GM19397 (cell line): ENCODE data around the gene CGRRF1.

ENCODE experiments used
- ATAC-seq: cut with Tn5 transposase; IDR thresholded peaks from one replicate; pipeline ENCODE4 v1.9.1; 2021; ENCODE audit warnings: mild to moderate bottlenecking, moderate library complexity; ENCODE audit not compliant: unreplicated experiment

Gene CGRRF1

DNA sequence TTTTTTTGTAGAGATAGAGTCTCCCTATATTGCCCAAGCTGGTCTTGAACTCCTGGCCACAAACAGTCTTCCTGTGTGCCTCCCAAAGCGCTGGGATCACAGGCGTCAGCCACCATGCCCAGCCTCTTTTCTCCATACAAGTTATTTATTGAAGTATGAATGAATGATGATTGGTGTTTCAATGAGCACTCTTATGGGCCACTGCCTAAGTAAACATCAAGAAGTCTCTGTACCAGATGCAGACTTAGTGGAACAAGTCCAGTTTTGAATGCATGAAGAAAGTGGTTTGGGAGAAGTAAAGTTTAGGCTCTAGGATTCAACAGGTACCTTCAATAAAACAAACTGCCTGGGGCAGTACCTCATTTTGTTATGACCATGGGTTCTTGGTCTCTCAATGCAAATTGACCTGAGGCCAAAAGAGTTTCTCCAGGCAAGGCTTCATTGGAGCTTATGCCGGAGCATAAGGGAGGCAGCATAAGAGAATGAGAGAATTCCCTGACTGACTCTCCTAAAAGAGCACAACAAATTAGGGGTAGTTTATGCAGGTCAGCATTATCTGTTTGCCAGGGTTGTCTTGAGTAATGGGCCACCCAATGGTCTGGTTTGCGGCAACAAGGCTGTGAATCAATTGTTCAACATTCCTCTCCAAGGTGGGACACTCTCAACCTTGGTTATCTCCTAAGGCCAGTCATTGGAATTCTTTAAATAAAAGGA, 19.8 kb upstream of the CGRRF1 start:
- ATAC-seq, result no peak

DNA sequence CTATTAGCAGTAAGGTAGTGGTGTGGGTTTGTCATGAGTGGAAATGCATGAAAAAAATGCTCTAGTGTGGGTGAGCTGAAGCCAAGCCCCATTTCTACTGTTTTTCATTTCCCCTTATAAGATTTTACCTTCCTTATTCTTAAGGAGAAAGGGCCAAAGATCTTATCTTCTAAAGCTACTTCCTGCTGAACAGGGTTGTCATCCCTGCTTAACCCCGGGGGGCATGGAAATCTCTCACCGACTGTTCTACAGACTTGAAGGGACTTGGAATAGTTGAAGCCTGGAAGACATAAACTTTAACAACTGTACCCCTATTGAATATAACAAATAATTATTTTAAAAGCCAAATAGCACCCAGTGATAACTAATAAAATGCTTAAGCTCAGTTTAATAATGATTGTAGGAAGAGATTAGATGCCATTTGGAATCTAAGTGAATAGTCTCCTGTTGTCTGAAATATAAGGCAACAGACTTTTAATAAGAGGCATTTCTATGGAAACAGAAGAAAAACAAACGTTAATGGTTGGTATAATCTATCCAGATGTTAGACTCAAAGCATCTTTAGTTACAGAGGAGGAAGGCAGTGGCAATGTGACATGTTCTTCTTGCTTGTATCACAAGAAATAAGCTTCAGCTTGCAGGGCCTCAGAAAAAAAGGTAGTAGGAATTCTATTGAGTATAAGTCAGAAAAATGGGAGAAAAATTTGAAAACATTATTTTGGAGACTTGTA, 19.1 kb upstream of the CGRRF1 start:
- no peak for ATAC-seq

DNA sequence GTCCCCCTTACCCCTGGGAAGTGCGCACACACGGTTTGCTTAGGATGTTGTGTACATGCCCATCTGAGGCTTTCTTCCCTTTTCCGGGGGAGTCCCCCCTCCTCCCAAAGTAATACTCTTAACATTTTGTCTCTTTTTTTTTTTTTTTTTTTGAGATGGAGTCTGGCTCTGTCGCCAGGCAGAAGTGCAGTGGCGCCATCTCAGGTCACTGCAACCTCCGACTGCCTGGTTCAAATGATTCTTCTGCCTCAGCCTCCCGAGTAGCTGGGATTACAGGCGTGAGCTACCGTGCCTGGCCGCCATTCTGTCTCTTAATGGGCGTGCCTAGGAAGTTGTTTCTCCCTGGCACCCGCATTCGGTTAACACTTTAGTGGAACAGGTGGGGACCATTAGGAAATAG, 16.4 kb upstream of the CGRRF1 start:
- no peak for ATAC-seq

DNA sequence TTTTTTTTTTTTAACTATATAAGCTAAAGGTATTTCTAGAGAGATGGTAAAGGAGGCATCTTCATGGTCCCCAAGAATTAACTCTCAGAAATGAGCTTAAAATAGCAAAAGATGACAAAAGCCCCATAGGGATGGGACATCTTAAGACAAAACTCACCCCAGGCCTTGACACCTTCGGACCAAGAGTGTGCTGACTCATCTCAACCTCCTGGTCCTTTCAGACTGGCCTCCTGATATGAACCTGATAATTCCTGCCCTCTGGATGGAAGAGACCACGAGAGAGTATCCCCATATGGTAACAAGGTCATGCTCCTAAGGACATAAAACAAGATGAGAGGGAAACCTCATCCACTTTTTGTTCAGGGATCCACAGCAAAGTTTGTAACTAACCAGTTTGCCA, 12.5 kb upstream of the CGRRF1 start:
- no peak for ATAC-seq

DNA sequence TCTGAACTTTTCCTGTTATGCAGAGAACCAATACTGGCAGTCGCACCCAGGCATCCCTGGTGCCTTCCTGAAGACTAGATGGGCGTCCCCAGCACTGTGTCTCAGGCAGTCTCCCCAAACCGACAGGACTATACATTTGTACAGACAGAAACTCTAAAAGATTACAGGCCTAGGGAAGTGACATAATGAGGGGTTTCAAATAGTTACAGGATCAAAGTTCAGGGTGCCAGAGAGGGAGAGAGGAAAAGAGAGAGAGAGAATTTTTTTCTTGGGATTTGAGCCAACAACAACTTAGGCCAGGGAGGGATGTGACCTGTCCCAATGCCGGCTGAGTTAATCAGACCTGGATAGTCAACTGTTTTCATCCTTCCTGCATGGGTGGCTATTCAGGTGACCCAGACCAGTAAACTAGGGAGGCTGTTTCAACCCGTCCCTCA, 11.6 kb upstream of the CGRRF1 start:
- no peak for ATAC-seq

DNA sequence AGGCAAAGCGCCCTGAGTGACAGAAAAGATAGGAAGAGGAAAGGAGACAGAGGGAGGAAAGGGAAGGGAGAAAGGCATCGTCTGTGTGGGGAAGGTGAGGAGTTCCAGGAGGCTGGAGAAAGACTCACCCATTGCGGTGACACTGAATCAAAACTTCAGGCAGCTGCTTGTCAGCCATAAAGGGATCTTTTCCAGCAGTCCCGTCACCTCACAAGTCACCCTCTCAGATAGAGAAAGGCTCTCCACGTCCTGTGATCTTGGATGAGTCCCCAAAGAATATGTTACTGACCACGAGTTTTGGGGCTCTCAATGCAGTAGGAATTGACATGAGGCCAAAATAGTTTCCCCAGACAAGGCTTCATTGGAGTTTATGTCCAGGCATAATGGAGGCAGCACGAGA, 11.1 kb upstream of the CGRRF1 start:
- no peak for ATAC-seq

DNA sequence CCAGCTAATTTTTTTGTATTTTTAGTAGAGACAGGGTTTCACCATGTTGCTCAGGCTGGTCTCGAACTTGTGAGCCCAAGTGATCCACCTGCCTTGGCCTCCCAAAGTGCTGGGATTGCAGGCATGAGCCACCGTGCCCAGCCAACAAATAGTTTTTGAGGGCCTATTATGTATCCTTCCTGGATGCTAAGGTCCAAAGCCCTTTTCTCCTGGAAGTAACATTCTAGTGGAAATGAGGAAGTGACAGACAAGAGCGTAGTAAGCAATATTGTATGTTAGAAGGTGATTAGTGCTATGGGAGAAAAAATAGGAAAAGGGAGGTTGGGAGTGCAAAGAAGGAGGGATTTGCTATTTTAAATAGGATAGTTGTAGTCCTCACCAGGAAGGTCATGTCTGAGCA, 9.0 kb upstream of the CGRRF1 start:
- no peak for ATAC-seq

DNA sequence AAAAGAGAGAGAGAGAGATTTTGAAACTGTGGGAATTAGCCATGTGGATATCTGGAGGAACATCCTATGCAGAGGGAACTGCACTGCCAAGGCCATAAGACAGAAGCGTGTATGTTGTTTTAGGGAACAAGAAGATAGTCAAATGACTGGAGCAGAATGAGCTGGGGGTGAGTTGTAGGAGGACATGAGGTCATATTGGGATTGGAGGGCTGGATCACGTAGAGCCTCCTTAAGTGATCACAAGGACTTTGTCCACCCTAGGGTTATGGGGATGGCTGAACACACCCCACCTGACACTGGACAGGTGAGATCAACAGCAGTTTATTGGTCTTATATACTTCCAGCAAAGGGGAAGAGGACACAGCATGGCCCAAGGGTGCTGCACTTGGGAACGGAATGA, 8.2 kb upstream of the CGRRF1 start:
- no peak for ATAC-seq

DNA sequence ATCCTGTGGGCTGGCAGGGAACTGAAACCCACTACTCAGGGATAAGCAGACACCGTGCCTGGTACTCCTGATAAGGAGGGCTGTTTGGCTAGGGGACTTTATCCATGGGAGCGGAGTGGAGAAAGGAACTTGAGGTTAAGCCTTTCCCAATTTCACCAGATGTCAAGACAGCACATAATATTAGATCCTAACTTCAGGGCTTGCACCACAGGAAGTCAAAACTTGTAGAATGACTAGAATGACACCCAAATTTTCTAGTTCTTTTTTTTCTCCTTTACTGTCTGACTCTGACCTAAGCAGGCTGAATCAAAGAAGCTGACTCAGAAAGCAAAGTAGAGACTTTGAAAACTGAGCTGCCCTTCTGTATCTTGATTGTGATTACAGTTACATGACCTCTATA, 7.1 kb upstream of the CGRRF1 start:
- no peak for ATAC-seq

DNA sequence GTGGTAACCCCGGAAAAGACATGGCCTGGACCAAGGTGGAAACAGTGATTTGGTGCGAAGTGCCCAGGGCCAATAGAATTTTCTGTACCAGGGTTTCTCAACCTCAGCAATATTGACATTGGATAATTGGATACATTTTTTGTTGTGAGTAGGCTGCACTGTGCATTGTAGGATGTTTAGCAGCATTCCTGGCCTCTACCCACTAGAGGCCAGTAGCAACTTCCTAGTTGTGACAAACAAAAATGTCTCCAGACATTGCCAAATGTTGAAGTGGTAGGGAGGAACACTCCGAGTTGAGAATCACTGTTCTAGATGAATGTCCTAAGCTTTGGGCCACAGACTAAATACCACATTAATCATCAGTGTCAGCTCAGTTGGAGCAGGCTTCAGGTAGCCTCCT, 6.2 kb upstream of the CGRRF1 start:
- no peak for ATAC-seq

DNA sequence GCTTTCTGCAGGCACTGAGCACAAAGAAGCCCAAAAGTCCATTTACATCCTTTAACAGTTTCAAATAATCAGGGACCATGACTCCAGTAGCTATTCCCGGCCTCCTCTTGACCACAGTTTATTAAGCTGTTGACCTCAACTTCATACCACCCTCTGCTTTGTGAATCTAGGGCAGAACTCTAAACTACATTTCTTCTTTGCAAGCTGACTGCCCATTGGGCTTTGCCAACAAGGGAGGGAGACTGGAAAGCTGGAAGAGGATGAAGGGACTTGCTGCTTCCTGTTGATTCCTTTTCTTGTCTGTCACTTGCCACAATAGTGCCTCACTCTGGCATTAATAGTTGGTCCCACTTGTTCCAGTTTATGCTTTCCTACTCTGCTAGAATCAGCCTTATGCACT, 2.7 kb downstream of the CGRRF1 start:
- ATAC-seq, result no peak

DNA sequence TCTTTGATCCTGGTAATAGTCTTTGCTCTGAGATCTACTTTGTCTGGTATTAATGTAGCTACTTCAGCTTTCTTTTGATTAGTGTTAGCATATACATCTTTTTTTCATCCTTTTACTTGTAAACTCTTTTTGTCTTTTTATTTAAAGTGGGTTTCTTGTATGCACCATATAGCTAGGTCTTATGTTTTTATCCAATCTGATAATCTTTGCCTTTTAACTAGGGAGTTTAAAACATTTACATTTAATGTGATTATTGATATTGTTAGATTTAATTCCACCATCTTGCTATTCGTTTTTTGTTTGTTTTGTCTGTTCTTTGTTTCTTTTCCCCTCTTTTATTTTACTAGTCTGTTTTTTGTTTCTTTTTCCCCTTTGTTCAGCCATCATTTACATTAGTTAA, 6.0 kb downstream of the CGRRF1 start:
- no peak for ATAC-seq

DNA sequence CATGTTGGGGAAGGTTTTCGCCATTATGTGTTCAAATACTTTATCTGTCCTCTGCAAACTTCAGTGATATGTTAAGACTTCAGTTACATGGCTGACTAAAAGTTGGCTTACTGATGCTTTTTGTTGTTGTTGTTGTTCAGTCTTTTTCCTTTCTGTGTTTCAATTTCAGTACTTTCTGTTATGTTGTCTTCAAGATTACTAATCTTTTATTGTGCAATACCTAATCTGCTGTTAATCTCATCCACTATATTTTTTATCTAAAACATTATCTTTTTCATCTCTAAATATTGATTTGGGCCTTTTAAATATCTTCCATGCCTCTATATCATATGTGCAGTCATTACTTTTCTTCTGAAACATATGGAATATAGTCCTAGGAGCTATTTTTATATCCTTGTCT, 7.0 kb downstream of the CGRRF1 start:
- ATAC-seq, result no peak

DNA sequence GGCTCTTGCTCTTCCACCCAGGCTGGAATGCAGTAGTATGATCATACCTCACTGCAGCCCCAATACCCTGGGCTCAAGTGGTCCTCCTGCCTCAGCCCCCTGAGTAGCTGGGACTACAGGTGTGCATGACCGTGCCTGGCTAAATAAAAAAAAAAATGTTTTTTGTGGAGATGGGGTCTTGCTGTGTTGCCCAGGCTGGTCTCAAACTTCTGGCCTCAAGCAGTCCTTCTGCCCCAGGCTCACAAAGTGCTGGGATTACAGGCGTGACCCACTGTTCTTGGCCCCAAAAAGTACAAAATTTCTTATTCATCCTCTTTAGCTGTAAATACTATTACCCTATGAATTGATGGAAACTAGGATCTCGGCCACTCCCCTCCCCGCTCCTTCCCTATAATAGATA, 14.7 kb downstream of the CGRRF1 start:
- ATAC-seq, result no peak

DNA sequence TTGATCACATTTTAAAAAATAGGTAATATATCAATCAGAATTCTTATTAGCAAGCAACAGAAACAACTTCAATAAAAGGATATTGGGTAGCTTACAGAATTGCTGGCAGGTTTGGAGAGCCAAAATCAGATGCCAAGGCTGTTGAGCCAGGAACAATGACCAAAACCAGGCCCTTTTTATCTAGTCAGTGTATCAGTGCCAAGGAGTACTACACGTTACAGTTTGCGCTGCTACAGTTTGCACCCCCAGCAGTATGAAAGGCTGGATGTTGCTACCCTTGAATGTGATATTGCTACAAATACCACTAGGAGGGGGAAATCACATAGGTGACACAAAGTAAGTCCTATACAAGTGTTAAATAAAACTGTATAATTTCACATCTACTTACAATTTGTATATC, 19.3 kb downstream of the CGRRF1 start:
- ATAC-seq, result no peak

DNA sequence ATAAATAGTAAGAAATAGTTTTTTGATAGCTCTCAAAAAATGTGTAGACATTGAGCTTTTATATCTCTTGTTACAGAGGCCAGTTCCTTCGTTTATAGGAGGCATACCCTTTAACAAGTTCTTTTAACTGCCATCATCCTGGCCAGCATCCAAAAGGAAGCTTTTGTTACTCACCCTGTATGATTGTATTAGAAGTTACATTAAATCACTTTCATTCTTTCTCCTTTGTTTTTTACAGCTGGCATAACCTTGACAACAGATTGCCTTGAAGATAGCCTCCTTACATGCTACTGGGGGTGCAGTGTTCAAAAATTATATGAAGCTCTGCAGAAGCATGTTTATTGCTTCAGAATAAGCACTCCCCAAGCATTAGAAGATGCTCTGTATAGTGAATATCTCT, 20.1 kb downstream of the CGRRF1 start:
- ATAC-seq, result no peak

DNA sequence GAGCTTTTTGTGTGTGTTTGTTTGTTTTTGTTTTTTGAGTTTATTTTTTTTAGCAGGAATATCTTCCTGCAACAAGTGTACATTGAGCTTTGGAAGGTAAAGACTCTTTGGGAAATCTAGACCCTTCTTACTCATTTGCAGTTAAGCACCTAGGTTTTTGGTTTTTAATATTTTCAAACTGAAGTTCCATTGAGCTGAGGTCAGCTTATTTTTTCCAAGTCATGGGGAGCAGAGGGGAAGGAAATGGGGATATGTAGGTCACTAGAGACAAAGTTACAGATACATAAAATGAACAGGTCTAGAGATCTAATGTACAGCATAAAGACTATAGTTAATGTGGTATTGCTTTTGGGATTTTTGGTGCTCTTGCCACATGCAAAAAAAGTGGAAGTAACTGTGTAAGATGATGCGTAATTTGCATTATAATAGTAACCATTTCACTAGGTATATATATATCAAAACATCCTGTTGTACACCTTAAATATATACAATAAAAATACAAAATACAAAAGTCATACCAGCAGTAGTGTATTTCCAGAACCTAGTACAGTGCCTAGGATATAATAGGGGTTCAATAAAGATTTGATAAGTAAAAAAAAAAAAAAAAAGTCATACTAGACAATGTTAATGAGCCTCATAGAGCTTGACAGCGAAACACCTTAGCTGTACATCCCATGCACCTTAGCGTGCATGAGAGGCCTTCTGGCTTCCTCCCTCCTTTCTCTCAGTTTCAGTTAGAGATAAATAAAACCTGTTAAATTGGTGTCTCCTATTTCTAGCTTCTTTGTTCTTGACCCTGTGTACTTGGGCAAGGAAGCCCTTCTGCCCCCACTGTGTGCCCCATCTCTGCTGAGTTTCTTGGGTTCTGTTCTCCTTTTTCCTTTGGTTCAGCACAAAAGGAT, 22.7 kb downstream of the CGRRF1 start:
- peak; percentile 95 for ATAC-seq

DNA sequence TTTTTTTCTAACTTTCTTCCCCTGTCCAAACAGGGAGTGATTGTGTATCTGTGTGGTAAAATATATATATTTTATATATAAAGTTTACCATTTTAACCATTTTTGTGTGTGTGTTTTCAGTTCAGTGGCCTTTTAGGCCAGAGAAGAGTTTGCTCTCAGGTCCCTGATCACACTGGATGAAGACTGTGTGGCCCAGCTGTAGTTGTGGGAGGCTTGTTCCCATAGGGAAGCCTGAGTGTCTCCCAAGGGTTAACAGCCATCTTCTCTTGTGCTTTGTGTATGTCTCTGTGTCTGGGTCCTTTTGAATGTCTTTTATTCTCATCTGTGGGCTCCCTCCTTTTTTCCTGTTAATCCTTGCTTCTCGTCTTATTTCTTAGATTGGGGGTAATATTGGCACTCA, 23.4 kb downstream of the CGRRF1 start:
- ATAC-seq, result no peak

DNA sequence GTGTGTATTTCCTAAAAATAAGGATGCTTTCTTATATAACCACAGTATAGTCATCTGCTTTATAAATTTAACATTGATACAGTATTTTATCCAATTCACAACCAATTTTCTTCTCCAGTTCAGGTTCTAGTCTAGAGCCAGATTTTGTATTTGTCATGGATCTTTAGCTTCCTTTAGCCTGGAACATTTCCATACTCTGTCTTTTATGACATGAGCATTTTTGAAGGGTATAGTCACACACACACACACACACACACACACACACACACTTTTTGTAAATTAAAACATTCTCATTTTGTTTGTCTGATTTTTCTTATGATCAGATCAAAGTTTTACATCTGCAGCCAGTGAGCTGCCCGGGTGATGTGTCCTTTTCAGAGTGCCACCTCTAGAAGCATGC, 25.4 kb downstream of the CGRRF1 start:
- ATAC-seq, result no peak

DNA sequence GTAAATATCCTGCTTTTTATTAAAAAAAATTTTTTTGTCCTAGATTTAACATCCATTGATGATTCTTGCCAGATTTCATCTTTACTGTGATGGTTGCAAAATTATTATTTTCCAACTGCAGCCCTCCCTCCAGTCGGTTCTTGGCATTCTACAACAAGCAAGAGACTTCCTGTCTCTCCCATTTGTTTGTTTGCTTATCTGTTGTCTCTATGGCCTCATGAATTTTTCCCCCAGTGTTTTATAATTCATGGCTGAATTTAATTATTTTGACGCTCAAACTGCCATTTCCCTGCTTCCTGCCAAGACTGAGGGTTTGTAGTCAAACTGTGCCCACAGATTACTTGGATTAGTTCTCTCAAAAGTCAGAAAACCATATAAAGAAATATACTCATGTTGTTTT, 25.9 kb downstream of the CGRRF1 start:
- ATAC-seq, result no peak

DNA sequence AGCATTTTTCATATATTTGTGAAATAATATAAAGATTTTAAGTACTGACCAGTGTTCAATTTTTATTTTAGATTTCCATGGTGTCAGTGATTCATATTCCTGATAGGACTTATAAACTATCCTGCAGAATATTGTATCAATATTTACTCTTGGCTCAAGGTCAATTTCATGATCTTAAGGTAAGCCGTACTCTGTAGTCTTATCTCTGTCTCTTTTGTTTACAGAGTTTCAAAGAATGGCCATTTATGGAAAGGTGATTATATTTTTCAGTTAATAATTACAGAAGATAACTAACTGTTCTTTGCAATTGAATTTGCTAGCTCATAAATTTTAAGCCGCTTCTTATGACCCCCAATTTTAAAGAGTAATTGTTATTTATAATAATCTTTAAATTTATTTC, 27.9 kb downstream of the CGRRF1 start:
- no peak for ATAC-seq

DNA sequence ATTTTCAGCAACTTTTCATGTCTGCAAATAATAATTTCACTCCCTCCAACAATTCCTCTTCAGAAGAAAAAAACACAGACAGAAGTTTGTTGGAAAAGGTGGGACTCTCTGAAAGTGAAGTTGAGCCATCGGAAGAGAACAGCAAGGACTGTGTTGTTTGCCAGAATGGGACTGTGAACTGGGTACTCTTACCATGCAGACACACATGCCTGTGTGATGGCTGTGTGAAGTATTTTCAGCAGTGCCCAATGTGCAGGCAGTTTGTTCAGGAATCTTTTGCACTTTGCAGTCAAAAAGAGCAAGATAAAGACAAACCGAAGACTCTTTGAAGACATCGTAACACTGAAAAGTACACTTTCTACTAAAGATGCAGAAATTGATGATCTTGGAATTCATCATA, 28.3 kb downstream of the CGRRF1 start:
- no peak for ATAC-seq
